ENCODE data around the gene CFAP90.

The CFAP90 gene

DNA sequence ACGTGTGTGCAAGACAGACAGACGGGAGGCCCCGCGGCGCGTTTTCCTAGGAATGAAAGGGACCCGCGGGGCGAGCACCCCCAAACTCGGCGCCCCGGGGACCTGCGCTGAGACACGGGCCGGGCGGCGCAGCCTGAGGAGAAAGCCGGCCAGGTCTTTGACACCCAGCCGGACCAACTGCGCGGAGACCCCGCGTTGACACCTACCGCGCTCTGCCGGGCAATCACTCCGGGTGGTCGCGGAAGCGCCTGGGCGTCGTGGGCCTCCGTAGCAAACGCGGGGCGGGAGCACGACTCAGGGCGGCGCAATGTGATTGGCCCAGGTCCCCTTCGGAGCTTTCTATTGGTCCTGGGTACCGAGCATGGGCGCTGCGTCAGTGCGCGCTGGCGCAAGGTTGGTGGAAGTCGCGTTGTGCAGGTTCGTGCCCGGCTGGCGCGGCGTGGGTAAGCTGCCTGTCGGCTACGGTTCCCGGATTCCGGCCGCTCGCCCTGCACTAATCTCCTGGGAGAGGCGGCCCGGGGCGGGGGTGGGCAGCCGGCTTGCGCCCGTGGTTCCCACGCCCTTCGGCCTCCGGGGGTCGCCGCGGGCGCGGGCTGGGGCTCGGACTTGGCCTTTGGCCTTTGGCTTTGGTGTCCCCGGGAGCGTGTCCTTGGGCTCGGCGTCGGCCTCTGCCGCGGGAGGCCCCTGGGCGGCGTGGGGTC lies 18.0 kb upstream of the CFAP90 start, which contains the start of the genes FASTKD3 and MTRR:
TSS of gene FASTKD3 (minus strand) at position 259 of the 701 bp plus-strand sequence. CDS start 948 bp downstream, outside the sequence.
TSS of gene MTRR (plus strand) at position 376 of the 701 bp plus-strand sequence. CDS start 1,647 bp downstream, outside the sequence.
- peak; percentile 53 to 97 (median 91) for DNase-seq

DNA sequence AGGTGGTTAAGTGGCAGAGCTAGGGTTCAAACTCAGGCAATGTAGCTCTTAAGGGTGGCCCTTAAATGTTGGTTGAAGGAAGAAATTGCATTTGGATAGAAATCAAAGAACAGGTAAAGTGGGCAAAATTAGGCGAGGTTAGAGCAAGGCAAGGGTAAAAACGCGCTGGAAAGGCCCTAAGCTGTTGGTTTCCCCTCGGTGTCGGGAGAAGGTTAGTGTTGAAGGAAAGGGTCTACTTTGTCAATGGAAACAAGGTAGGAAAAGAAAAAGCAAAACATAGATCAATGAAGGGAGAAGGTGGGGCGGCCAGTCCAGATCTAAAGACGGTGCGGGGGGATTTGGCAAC lies 17.5 kb upstream of the CFAP90 start:
- no peak for DNase-seq

DNA sequence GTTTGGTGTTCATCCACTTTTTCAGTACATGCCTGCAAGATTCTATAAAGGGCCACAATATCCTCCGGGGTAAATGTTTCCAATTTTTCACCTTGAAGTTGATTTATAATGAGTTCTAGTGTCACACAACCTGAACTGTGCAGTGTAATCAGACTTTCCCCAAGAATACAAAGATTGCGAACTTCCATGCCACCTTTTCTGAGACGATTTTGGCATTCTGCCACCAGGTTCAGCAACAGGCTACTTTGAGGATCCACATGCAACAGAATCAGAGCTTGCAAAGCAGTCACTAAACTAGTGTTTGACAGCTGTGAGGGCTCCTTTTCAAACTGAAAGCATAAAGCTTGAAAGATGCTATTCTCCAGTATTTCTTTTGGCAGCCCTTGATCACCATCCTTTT lies 16.3 kb upstream of the CFAP90 start:
- DNase-seq: no peak

DNA sequence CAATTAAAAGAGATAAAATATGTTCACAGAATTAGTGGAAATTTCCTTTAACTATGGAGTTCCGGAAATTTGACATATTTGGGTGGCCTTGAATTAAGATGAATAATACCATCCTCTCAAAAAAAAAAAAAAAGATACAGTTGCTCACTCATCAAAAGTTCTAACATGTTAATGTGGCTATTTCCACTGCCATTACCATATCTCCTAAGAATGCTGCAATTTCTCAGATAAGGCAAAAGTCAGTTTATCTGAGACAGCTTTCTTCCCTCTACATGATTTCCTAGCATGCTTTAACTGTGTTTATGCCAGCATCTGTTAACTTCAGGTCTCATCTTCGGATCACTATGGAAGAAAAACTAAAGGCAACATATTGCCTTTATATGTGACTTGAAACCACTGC lies 15.3 kb upstream of the CFAP90 start:
- DNase-seq: no peak

DNA sequence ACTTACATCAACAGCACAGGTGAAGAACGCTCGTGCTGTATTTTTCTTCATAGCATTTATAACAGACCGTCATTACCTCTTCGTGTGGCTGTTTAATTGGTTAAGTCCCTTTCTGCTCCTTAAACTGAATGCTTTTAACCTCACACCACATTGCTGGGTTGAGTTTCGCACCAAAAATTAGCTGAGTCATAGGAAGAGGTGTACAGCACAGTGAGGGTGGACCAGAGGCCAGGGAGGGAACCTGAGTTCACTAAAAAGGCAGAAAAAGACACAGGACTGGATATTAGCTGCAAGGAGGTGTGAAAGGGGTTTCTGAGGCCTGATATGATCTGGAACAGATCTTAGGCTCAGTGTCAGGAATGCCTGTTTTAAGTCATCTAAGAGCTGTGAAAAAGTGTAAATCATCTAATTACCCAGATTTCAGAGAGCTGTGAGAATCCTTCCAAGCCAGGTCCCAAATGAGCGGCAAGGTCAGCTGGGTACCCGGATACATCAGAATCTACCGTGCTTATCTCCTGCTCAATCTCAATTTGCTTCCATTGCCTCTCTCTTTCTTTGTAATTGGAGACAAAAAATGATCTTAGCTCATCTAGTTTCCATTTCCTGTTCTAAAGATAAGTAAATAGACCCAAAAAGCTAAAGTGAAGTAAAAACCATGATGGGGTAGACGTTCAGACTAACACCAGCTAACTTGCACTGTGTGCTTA lies 7.1 kb upstream of the CFAP90 start:
- DNase-seq: no peak

DNA sequence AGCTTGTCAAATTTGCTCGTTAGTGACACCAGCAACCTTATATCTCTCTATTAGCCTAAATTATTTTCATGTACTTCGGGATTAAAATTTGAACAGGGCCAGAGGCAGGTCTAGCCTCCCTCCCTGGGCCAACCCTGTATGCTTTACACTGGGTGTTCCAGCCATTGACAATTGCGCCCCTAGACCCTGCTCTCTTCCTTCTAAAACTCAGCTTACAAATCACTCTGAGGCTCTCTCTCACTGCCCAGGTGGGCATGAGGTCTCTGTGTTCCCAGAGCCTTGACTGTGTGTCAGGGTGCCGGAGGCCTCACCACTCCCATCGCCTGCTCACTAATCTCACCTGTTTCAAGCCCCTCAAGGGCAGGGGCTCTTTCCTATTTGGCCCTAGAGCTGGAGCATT lies 6.4 kb upstream of the CFAP90 start:
- no peak for DNase-seq

DNA sequence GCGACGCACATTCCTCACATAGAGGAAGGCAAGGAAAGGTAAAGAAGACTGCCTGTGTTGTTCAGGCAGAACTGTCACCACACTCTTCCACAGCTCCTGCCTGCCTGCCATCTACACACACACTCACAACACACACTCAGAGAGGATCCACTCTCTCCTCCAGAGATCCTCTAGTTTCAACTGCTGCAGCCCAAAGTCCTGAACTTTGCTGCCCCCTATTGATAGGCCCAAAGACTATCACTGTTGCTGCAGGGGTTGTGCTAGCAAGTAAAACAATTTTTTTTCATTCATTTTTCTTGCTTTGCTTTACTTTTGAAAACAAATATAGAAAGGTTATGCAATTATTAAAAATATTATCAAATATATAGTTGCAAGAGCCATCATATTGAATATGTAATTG lies 5.9 kb upstream of the CFAP90 start:
- DNase-seq: peak in 38 of 58 donors; percentile 5 to 85 (median 36)

DNA sequence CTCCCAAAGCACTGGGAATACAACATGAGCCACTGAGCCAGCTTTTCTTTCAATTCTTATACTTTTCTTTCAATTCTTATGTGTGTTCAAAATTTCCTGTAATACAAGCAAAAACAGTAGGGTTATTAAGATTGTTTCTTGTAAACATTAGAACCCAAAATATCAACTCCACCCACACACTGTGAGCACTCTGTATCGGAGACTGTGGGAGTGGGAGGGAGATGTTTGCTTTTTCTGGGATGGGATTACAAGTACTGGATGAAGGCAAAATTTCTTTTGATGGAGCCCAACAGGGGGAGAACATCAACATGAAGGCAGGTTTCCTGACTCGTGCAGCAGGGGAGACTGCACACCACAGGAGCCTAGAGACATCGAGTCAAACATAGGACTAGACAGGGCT lies 4.7 kb upstream of the CFAP90 start:
- no peak for DNase-seq

DNA sequence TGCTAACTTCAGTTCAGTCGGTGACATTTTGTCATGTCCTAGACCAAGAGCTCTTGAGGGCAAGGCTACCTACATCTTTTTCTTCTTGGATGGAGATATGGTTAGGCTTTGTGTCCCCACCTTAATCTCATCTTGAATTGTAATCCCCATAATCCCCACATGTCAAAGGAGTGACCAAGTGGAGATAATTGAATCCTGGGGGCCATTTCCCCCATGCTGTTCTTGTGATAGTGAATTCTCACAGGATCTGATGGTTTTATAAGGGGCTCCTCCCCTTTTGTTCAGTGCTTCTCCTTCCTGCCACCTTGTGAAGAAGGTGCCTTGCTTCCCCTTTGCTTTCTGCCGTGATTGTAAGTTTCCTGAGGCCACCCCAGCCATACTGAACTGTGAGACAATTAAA lies 2.1 kb upstream of the CFAP90 start:
- DNase-seq: no peak

DNA sequence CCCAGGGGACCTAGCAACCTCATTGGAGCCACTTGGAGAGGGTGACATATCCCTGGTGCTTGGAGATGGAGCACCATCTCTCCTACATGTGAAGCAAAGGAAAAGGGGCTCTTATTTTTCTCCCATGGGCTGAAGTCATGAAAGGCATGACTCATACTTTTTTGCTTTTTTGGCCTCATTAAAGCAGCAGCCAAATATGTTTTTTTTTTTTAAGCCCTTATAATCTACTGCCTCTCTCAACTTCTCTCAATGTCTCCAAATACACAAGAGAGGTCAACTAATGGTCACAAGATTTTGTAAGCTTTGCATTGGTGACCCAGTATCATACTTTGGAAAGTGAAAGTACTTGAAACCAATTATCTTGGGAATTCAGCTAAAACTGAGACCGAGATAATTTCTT lies 1.6 kb upstream of the CFAP90 start:
- DNase-seq: no peak

DNA sequence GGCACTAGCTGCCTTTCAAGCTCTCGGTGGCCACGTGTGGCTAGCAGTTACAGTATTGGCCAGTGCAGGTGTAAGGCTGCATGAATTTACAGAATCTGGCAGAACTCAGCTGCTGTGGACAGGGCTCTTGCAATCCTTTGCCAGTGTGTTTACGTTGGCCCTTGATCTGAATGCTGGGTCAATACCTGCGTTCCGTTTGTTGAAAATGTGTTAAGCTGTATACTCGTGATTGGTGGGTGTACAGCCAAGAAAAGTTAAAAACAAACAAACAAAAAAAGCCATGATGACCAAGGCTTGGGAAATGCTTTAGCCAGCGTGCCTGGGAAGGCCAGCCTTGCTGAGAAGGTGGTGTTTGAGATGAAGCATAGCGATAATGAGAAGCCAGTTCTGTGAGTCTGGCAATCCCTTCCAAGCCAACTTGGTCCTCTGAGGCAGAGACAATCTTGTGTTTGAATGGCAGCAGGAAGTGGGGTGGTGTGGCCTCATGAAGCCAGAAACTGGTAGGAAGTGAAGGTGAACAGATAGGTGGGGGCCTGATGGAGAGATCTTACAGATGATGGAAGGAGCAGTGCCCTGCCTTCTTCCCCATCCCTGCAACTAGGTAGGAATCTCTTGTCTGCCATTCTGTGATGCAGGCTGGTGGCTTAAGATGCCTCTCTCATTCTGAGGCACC lies 820 bp upstream of the CFAP90 start:
- no peak for DNase-seq

DNA sequence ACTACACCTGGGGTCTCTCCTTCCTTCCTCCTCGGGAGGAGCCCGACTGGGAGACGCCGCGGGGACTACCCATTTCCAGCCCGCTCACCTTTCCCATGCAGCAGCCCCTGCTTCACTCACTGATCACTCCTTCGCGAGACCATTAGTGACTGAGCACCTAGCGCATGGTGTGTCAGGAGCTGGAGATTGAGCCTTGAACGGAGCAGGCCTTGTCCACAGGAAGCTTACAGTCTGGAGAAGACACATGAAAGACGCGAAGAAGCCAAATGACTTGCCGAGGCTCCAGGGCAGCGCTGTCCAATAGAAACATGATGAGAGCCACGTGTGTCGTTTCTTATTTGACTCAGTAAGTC lies 283 bp upstream of the CFAP90 start:
- DNase-seq: no peak

DNA sequence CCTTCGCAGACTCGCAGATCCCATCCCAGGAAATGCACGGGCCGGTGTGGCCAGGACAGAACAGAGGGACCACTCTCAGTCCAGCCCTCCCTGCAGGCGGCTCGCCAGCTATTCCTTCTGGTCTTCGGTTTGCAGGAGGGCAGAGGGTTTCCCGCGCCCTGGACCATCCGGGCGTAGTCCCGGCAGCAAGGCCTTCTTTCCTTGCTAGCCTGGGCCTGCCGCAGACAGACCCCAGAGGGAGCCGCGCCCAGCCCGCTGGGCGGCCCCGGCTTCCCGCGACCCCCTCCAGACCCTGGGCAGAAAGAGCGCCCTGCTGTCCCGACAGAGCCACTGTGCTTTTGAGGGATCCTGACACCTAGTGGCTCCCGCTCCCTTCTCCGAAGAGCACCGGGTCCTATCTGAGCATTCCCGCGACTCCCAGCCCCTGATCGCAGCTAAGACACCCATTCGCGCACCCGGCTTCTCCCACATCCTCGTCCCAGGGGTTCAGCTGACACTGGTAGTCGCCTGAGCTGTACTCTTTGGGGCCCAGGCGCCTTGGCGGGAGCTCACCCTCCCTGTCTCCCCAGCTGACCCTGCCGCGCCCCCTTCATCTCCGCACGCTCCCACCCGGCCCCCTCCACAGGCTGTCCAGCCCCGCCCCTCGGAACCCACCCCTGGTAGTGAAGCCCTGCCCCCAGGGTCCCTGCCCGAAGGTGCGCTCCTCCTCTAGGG lies 1.1 kb downstream of the CFAP90 start:
- peak in 17 of 58 donors; percentile 3 to 83 (median 30) for DNase-seq

DNA sequence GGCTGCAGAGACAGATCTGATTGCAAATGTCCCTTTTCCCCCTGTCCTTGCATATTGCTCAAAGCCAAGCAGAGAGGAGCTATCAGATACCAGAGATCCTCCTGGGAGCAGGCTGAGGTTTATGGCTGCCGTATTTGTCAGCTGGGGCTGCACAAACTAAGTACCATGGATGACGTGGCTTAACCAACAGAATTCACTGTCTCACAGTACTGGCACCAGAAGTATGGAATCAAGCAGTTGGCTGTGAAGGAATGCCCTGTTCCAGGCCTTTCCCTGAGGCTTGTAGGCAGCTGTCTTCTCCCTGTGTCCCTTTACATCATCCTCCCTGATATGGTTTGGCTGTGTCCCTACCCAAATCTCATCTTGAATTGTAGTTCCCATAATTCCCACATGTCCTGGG lies 2.6 kb downstream of the CFAP90 start:
- DNase-seq: no peak

DNA sequence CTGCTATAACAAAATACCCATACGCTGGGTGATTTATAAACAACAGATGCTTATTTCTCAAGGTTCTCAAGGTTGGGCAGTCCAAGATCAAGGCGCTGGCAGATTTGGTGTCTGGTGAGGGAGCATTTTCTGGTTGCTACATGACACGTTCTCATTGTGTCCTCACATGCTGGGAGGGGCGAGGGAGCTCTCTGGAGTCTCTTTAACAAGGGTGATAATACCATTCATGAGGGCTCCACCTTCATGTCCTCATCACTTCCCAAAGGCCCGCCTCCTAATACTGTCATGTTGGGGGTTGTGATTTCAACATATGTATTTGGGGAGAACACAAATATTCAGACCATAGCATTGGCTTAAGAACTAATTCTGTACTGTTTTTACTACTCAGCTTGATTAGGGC lies 4.6 kb downstream of the CFAP90 start:
- no peak for DNase-seq

DNA sequence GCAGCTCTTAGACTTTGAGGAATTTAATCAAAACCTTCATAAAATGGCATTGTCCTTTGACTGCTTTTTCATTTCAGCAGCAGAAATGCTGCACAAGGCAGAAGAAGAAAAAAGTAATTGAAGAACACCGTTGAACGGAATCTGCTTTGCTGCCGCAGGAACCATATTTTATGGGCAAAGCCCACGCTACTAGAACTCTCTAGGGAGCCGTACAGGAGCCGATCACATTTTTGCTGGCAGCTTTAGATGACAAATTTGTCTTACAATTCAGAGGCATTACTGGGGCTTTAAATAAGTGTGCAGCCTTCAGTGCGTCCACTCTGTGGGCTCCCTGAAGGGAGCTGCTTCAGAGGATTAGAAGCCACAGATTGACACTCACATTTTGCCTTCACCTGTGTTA lies 5.4 kb downstream of the CFAP90 start:
- DNase-seq: no peak

DNA sequence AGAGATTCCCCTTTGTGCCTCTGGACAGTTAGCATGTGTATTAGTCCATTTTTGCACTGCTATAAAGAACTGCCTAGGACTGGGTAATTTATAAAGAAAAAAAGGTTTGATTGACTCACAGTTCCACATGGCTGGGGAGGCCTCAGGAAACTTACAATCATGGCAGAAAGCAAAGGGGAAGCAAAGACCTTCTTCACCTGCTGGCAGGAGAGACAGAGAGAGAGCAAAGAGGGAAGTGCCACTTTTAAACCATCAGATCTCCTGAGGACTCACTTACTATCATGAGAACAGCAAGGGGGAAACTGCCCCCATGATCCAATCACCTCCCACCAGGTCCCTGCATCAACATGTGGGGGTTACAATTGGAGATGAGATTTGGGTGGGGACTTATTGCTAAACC lies 6.0 kb downstream of the CFAP90 start:
- DNase-seq: no peak

DNA sequence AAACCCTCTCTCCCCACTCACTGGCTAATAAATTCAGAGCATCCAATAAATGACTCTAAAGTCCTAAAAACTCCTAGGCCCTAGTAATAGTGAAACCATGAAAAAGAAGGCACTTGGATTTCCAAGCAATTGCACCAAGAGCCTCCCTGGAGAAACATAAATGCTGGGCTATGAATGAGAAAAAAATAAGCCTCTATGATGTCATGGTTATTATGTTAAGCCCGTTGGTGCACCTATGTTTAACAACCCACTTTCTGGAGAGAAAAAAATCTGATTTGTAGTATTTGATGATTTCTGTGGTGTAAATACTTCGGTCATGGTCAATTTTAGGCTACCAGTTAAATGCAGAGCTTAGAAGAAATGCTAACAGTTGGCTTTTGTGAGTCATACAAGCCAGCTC lies 8.4 kb downstream of the CFAP90 start:
- DNase-seq: no peak

DNA sequence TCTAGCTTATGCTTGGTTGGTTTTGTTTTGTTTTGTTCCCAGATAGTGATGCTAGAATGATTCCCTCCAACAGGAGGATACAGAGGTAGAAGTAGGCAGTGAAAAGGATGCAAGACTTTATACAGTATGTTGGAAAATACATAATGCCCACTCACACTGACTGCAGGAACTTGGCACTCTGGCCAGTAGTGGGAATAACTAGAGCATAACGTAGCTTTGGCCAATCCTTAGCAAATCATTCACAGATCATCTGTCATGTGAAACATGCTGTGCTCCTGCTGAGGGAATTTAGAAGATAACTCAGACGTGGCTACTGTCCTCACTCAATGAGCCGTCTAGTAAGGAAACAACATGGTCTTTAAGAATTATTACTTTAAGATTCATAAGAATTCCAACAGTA lies 13.5 kb downstream of the CFAP90 start:
- no peak for DNase-seq

DNA sequence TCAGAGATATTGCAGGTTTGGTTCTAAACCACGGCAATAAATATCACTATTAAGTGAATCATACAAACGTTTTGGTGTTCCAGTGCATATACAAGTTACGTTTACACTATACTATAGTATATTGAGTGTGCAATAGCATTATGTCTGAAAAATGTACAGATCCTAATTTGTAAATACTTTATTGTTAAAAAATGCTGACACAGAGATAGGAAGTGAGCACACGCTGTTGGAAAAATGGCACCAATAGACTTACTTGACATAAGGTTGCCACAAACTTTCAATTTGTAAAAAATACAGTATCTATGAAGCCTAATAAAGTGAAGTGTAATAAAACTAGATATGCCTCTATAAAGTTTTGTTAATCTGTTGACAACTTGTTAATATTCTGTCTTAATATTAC lies 16.0 kb downstream of the CFAP90 start:
- no peak for DNase-seq

DNA sequence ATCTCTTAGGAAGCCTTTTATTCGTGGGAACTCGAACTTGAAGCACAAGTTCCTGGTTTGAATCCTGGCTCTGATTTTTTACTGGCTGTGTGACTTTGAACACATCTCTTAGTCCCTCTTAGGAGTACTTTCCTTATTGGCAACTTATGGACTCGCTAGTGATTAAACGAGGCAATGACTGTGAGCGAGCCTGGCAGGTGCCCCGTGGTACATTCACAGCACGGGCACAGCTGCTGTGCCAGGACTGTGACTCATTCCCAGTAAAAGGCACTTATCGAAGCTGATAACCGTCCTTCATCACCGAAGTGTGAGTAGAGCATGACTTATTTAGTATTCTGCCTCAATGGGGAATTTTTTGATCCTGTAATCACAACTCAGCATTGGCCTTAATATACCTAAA lies 22.7 kb downstream of the CFAP90 start:
- DNase-seq: no peak

DNA sequence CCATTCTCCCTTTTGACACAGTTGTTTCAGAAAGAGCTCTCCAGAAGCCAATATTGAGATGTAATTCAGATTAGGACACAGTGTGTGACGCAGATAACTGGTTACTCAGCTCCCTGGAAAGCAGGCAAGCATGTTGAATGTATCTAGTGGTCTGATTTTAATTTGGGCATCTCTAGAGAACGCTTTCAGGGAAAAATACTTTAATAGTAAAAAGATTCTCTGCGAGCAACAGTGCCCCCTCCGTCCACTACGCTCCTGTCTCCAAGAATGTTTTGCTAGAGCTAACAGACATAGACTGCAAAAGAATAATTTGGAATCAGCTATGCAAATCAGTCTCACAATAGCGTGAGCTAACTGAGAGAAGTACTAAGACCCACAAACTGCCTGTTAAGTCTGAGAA lies 23.3 kb downstream of the CFAP90 start:
- DNase-seq: peak in 7 of 58 donors; percentile 15 to 62 (median 35)
